A673 (cell line): Measurements from ENCODE around the gene TAL1. TPM values are rescaled to one million over a fixed set of nuclear protein-coding genes. Genes with fewer than 3 reads are reported as not detected.
"Not testable (repeated sequence)": the region's sequence is repeated elsewhere in the genome, so short reads cannot be mapped to it uniquely, and the experiment has no call there.

Experiments used
- BruUV-seq: library from RNA; stranded (reverse); fragments of 400-500 nt; replicated peaks from 2 replicates; lab custom pipeline; 2021; lab: Mats Ljungman, UMichigan
- CTCF ChIA-PET: fragments of 300-600 bp; sonication (Branson Sonifier 250); formaldehyde crosslinking; loops from one replicate; lab custom pipeline; 2022; ENCODE audit warnings: antibody characterized with exemption; lab: Charles Lee
- POLR2A ChIA-PET: fragments of 300-600 bp; sonication (Branson Sonifier 250); formaldehyde crosslinking; loops from one replicate; lab custom pipeline; 2022; ENCODE audit warnings: antibody characterized with exemption; ENCODE audit not compliant: low non-redundant PET; lab: Charles Lee
- DNase-seq: peaks from one replicate; pipeline ENCODE4 v3.0.0-alpha.2; 2015; ENCODE audit warnings: low spot score
- H3K27ac ChIP-seq: fragments of 200-600 bp; sonication (generic); 2 replicates; pipeline ENCODE4 v1.5.1; 2016; ENCODE audit warnings: mixed run types, low read depth, mild to moderate bottlenecking, mixed read lengths, antibody characterized with exemption, low read length; ENCODE audit not compliant: poor library complexity, severe bottlenecking
- H3K27me3 ChIP-seq: fragments of 200-600 bp; sonication (generic); replicated peaks from 2 replicates; pipeline ENCODE4 v1.6.1; 2017; ENCODE audit warnings: mixed run types, low read depth, mild to moderate bottlenecking, mixed read lengths, antibody characterized with exemption, low read length; ENCODE audit not compliant: insufficient read depth, poor library complexity
- H3K36me3 ChIP-seq: fragments of 200-600 bp; sonication (generic); 2 replicates; pipeline ENCODE4 v1.6.1; 2016; ENCODE audit warnings: mixed run types, mild to moderate bottlenecking, mixed read lengths, antibody characterized with exemption, low read length; ENCODE audit not compliant: insufficient read depth, poor library complexity, severe bottlenecking
- H3K4me1 ChIP-seq: fragments of 200-600 bp; sonication (generic); 2 replicates; pipeline ENCODE4 v1.6.1; 2017; ENCODE audit warnings: mixed run types, mild to moderate bottlenecking, mixed read lengths, antibody characterized with exemption, low read length; ENCODE audit not compliant: insufficient read depth, poor library complexity, severe bottlenecking
- H3K4me3 ChIP-seq: fragments of 200-600 bp; sonication (generic); 2 replicates; pipeline ENCODE4 v1.5.1; 2016; ENCODE audit warnings: low read depth, mixed run types, mild to moderate bottlenecking, mixed read lengths, low read length; ENCODE audit not compliant: poor library complexity, severe bottlenecking
- H3K9me3 ChIP-seq: fragments of 200-600 bp; sonication (generic); 2 replicates; pipeline ENCODE4 v1.6.1; 2016; ENCODE audit warnings: mixed run types, low read depth, mild to moderate bottlenecking, mixed read lengths, antibody characterized with exemption, low read length; ENCODE audit not compliant: poor library complexity, severe bottlenecking
- EZH2 ChIP-seq: fragments of 200-600 bp; sonication (generic); IDR thresholded peaks from 2 replicates; pipeline ENCODE4 v1.6.1; 2017; ENCODE audit warnings: borderline replicate concordance, low read depth, mild to moderate bottlenecking, mixed read lengths, antibody characterized with exemption, low read length; ENCODE audit not compliant: poor library complexity, severe bottlenecking
- intact Hi-C: fragments of 100-400 bp; cut with micrococcal nuclease; formaldehyde crosslinking; loops from one replicate; pipeline ENCODE4 v1.10.0; 2022; ENCODE audit not compliant: unreplicated experiment
- total RNA-seq: library from RNA; stranded (reverse); gene quantifications from 2 replicates; pipeline ENCODE4 v1.2.3, GENCODE V29; 2021
- TF ChIP-seq, protein P1 (sequence below): fragments of 300-800, 200-600 bp; sonication (generic); conservative IDR thresholded peaks from 2 replicates; pipeline ENCODE4 v1.5.1; 2017; ENCODE audit warnings: low read depth, mild to moderate bottlenecking, antibody characterized with exemption, low read length, moderate library complexity, mixed read lengths

The TAL1 gene
- total RNA-seq, 1 experiment from 2014 or later, result 0.11 TPM

DNA sequence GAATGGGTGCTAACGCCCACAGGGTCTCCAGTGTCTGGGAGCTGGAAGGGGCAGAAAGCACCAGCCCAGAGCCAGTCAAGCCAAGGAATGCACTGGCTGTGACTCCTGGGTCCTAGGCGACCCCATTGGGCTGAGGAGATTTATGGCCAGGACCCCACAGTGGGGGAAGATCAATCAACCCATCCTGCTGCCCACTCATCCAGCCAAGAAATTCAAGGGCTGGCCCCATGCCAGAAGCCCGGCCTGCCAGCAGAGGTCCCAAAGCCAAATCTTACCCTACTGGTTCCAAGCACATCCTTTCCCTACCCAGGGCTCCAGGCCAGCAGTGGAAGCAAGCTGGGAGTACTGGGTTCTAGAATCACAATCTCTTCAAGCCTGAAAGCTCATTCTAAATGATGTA lies 35.4 kb downstream of the TAL1 start:
- TF ChIP-seq, protein P1, sequence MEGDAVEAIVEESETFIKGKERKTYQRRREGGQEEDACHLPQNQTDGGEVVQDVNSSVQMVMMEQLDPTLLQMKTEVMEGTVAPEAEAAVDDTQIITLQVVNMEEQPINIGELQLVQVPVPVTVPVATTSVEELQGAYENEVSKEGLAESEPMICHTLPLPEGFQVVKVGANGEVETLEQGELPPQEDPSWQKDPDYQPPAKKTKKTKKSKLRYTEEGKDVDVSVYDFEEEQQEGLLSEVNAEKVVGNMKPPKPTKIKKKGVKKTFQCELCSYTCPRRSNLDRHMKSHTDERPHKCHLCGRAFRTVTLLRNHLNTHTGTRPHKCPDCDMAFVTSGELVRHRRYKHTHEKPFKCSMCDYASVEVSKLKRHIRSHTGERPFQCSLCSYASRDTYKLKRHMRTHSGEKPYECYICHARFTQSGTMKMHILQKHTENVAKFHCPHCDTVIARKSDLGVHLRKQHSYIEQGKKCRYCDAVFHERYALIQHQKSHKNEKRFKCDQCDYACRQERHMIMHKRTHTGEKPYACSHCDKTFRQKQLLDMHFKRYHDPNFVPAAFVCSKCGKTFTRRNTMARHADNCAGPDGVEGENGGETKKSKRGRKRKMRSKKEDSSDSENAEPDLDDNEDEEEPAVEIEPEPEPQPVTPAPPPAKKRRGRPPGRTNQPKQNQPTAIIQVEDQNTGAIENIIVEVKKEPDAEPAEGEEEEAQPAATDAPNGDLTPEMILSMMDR, result no peak
- TF ChIP-seq EZH2, result no peak
- Histone ChIP-seq H3K4me3 (no peak overlapping the region), H3K4me1 (no peaks in the 10 kb centered on the region), H3K36me3 (no peaks in the 10 kb centered on the region), H3K27me3 (peaks cover 27% of the 10 kb centered on the region), H3K9me3 (no peaks in the 10 kb centered on the region), H3K27ac (no peak overlapping the region)
- DNase-seq, result no peak
- BruUV-seq, result no TSS peak
- POLR2A ChIA-PET, result no interaction called here
- CTCF ChIA-PET, result interaction anchor here (0.5 kb wide), 1 partner anchor 258 kb away, joined by 3 read pairs; no protein-coding TSS in a partner anchor
- intact Hi-C loops, result no loop called here

DNA sequence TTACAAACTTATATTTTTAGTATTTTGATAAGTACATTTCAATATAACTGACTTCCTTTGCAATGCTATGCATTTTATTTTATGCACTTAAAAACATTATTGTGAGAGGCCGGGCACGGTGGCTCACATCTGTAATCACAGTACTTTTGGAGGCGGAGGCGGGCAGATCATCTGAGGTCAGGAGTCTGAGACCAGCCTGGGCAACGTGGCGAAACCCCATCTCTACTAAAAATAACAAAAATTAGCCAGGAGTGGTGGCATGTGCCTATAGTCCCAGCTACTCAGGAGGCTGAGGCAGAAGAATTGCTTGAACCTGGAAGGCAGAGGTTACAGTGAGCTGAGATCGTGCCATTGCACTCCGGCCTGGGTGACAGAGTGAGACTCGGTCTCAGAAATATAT lies 36.0 kb downstream of the TAL1 start:
- H3K4me3 ChIP-seq, POLR2A ChIA-PET, H3K36me3 ChIP-seq, intact Hi-C loops, DNase-seq, H3K9me3 ChIP-seq, H3K27ac ChIP-seq, BruUV-seq, H3K4me1 ChIP-seq, CTCF ChIA-PET: not testable (repeated sequence)
- peaks cover 21% of the 10 kb centered on the region for H3K27me3 ChIP-seq

DNA sequence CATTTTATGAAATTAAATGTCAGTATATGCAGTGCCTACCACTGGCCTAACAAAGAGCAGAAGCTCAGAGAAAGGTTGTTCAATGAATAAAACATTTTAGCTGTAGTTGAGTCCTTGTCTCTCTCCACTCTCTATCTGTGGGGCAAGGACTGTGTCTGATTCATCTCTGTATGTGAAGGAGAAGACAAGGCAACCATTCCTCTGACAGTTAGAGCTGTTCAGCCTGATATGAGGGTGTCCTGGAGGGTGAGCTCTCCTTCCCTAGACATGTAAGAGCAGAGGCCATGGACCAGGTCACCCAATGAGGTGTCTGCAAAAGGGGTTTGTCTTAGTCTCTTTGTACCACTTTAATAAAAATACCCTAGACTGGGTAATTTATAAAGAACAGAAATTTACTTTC lies 37.7 kb downstream of the TAL1 start:
- TF ChIP-seq, protein P1, result no peak
- CTCF ChIA-PET, result interaction anchor here (0.6 kb wide), 1 partner anchor 205 kb away, joined by 6 read pairs; no protein-coding TSS in a partner anchor
- no TSS peak for BruUV-seq
- intact Hi-C loops, result loop anchor here (5.0 kb wide), 2 partner anchors 228 to 518 kb away; no protein-coding TSS in a partner anchor
- H3K9me3 ChIP-seq, result no peaks in the 10 kb centered on the region
- no peak overlapping the region for H3K4me3 ChIP-seq
- POLR2A ChIA-PET, result no interaction called here
- H3K36me3 ChIP-seq, result no peaks in the 10 kb centered on the region
- no peak overlapping the region for H3K27ac ChIP-seq
- DNase-seq, result no peak
- no peaks in the 10 kb centered on the region for H3K4me1 ChIP-seq
- H3K27me3 ChIP-seq, result peaks cover 13% of the 10 kb centered on the region

DNA sequence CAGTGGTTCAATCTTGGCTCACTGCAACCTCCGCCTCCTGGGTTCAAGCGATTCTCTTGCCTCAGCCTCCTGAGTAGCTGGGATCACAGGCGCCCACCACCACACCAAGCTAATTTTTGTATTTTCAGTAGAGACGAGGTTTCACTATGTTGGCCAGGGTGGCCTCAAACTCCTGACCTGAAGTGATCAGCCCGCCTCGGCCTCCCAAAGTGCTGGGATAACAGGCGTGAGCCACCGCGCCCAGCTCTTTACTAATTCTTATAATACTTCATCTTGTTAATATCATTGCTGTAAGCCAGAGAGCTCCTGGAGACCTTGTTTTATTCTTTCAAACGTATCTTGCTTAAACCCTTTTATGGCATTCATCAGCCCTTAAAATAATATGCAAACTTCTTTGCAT lies 38.5 kb downstream of the TAL1 start:
- H3K9me3 ChIP-seq, H3K36me3 ChIP-seq, BruUV-seq, POLR2A ChIA-PET, H3K27ac ChIP-seq, DNase-seq, H3K27me3 ChIP-seq, H3K4me1 ChIP-seq, H3K4me3 ChIP-seq: not testable (repeated sequence)
- CTCF ChIA-PET, result interaction anchor here (0.6 to 1.7 kb wide), 4 partner anchors 11 to 532 kb away, joined by 3 to 5 read pairs (median 4); no protein-coding TSS in a partner anchor
- intact Hi-C loops, result loop anchor here (2.0 to 5.0 kb wide), 3 partner anchors 69 to 519 kb away; no protein-coding TSS in a partner anchor
